Glutamatergic neuron (in vitro differentiated cells): Measurements from ENCODE around the gene ITGBL1. TPM values are rescaled to one million over a fixed set of nuclear protein-coding genes. Genes with fewer than 3 reads are reported as not detected.

Experiments
- DNase-seq: peaks from one replicate; pipeline ENCODE4 v3.0.0; 2022
- H3K27ac Mint-ChIP-seq: one replicate; pipeline ENCODE4 v1.8.0; 2020; ENCODE audit warnings: mild to moderate bottlenecking, mixed read lengths, inconsistent platforms; ENCODE audit not compliant: unreplicated experiment
- H3K27me3 Mint-ChIP-seq: one replicate; pipeline ENCODE4 v1.8.0; 2020; ENCODE audit warnings: mild to moderate bottlenecking, moderate library complexity, mixed read lengths, inconsistent platforms; ENCODE audit not compliant: unreplicated experiment
- H3K36me3 Mint-ChIP-seq: one replicate; pipeline ENCODE4 v1.8.0; 2020; ENCODE audit warnings: mild to moderate bottlenecking, mixed read lengths, inconsistent platforms; ENCODE audit not compliant: unreplicated experiment
- H3K4me1 Mint-ChIP-seq: one replicate; pipeline ENCODE4 v1.8.0; 2020; ENCODE audit warnings: mild to moderate bottlenecking, low read depth, mixed read lengths, inconsistent platforms; ENCODE audit not compliant: unreplicated experiment
- H3K4me3 Mint-ChIP-seq: one replicate; pipeline ENCODE4 v1.8.0; 2020; ENCODE audit warnings: mild to moderate bottlenecking, mixed read lengths, inconsistent platforms; ENCODE audit not compliant: unreplicated experiment
- H3K9me3 Mint-ChIP-seq: one replicate; pipeline ENCODE4 v1.8.0; 2020; ENCODE audit warnings: mild to moderate bottlenecking, moderate library complexity, mixed read lengths, inconsistent platforms; ENCODE audit not compliant: unreplicated experiment
- total RNA-seq: library from RNA; stranded (reverse); fragmentation: NEBNext Ultra II Directional; extraction: Animal tissue kit (Norgen Biotek cat#: 25700); gene quantifications from one replicate; pipeline ENCODE4 v1.2.1, GENCODE V29; 2021; ENCODE audit not compliant: unreplicated experiment
- TF ChIP-seq, protein P1 (sequence below): fragments of 200-600 bp; sonication (generic); IDR thresholded peaks from one replicate; pipeline ENCODE4 v1.5.0; 2021; ENCODE audit not compliant: partially characterized antibody, unreplicated experiment

ITGBL1 gene
- total RNA-seq, 1 donor from 2014 or later, result not detected

DNA sequence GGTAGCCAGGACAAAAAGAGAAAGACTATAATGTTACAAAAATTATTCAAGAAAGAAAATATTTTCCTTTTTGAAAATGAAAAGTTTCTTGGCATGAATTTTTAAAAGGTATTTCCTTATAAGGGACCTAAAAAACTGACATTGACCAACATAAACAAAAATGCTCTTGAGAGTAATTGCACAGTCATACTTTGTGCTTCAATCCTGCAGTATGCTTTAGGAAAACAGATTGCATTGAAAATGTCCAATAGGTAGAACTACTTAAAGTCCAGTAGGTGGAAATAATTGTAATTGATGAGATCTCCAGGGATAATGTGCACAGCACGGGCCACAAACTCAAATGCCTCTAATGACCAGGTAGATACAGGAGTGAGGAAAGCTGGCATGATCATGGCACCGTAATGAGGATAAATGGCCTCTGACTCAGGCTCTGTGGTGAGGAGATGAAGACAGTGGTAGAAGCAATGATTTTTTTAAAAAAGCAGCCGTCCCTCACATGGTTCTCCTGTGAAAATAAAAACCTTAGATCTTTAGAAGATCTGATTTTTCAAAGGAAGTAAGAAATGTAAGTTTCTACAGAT is 278.0 kb downstream of the ITGBL1 start:
- H3K27me3 Mint-ChIP-seq, result no peaks in the 10 kb centered on the region
- no peaks in the 10 kb centered on the region for H3K9me3 Mint-ChIP-seq
- TF ChIP-seq, protein P1, sequence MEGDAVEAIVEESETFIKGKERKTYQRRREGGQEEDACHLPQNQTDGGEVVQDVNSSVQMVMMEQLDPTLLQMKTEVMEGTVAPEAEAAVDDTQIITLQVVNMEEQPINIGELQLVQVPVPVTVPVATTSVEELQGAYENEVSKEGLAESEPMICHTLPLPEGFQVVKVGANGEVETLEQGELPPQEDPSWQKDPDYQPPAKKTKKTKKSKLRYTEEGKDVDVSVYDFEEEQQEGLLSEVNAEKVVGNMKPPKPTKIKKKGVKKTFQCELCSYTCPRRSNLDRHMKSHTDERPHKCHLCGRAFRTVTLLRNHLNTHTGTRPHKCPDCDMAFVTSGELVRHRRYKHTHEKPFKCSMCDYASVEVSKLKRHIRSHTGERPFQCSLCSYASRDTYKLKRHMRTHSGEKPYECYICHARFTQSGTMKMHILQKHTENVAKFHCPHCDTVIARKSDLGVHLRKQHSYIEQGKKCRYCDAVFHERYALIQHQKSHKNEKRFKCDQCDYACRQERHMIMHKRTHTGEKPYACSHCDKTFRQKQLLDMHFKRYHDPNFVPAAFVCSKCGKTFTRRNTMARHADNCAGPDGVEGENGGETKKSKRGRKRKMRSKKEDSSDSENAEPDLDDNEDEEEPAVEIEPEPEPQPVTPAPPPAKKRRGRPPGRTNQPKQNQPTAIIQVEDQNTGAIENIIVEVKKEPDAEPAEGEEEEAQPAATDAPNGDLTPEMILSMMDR, result no peak
- no peak overlapping the region for H3K4me3 Mint-ChIP-seq
- peaks cover 2% of the 10 kb centered on the region for H3K4me1 Mint-ChIP-seq
- no peak overlapping the region for H3K27ac Mint-ChIP-seq
- no peaks in the 10 kb centered on the region for H3K36me3 Mint-ChIP-seq
- no peak for DNase-seq

DNA sequence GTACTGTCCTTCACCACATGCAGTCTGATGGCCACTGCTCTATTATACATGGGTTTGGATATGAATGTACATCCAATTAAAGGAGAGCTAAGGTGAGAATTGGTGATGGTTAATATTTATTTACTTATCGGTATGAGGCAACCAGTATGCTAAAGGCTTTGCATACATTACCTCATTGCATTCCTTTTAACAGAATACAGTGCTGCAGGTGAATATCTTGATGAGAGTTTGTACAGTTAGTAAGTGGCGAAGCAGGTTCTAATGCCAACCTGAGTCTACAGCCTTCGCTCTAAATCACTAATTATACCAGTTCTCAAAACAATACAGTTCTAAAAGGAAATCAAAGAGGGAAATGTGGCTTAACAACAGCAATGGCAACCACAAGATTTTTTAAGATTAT is 284.1 kb downstream of the ITGBL1 start:
- H3K27ac Mint-ChIP-seq, result no peak overlapping the region
- no peak overlapping the region for H3K4me3 Mint-ChIP-seq
- no peaks in the 10 kb centered on the region for H3K27me3 Mint-ChIP-seq
- no peaks in the 10 kb centered on the region for H3K36me3 Mint-ChIP-seq
- DNase-seq, result no peak
- TF ChIP-seq, protein P1, result no peak
- H3K4me1 Mint-ChIP-seq, result peaks cover 2% of the 10 kb centered on the region
- H3K9me3 Mint-ChIP-seq, result peaks cover 2% of the 10 kb centered on the region

DNA sequence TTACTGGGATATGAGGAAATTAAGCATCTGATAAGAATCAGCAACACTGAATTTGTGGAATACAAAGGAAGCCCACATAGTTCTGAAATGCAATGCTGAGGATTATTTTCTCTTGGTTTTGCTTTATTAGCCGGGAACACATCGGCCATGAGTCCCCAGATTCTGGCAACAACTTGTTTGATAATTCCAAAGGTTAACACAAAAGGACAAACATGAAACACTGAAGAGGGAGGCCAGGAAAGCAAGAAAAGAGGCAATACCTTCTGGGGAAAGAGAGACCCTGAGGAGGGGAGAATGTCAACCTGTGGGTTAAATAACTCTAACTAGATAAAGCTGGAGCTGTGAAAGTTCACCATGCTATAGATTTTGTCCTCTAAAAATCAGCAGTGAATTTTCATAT is 285.9 kb downstream of the ITGBL1 start:
- Mint-ChIP-seq H3K9me3 (peaks cover 2% of the 10 kb centered on the region), H3K27ac (no peak overlapping the region), H3K4me3 (no peak overlapping the region), H3K27me3 (no peaks in the 10 kb centered on the region), H3K36me3 (no peaks in the 10 kb centered on the region), H3K4me1 (peaks cover 9% of the 10 kb centered on the region)
- TF ChIP-seq, protein P1, result no peak
- DNase-seq, result no peak

- Mint-ChIP-seq H3K4me3 (no peak overlapping the region), H3K9me3 (peaks cover 2% of the 10 kb centered on the region), H3K27ac (no peak overlapping the region), H3K27me3 (no peaks in the 10 kb centered on the region), H3K36me3 (no peaks in the 10 kb centered on the region), H3K4me1 (peaks cover 9% of the 10 kb centered on the region)
- no peak for DNase-seq
- TF ChIP-seq, protein P1, result no peak
These were observed 287.1 kb downstream of the ITGBL1 start for GRCh38 chr13:101739382-101740178.

DNA sequence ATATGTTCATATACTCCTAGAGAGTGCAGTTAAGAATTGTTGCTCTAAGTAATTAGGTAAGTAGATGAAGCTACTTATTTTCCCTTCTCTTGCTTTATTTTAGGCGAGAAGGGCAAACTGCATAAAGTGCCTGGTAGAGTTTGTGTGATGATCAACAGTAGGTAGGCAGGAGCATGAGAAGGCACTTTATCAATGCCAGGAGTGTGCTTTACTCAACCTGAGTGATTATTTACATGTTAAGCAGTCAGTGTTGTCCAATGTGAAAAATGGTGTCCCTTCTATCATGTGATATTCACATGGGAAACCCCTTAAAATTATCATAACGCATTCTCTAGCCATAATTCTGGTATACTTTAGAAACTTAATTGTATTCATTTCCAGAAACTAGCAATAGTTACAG is 294.0 kb downstream of the ITGBL1 start:
- Mint-ChIP-seq H3K9me3 (no peaks in the 10 kb centered on the region), H3K4me3 (no peak overlapping the region), H3K27ac (no peak overlapping the region), H3K4me1 (peaks cover 18% of the 10 kb centered on the region), H3K36me3 (no peaks in the 10 kb centered on the region), H3K27me3 (peaks cover 2% of the 10 kb centered on the region)
- no peak for DNase-seq
- TF ChIP-seq, protein P1, result no peak
